Thyroid gland (tissue), 4 donors: ENCODE results near the gene KRT31.

Experiments used
- CTCF ChIP-seq, 6 experiments: fragments of 200-600 bp in 3 of 6; fragments of 450-650 bp in 3 of 6; sonication (generic) in 3 of 6; IDR thresholded peaks; one replicate each; pipeline ENCODE4 v1.5.1; 2016 to 2019; ENCODE audit warnings: antibody characterized with exemption in 6 of 6, mild to moderate bottlenecking in 2 of 6, inconsistent platforms in 1 of 6, moderate library complexity in 1 of 6
- POLR2A ChIP-seq, 2 donors: fragments of 450-650 bp; IDR thresholded peaks; one replicate each; pipeline ENCODE4 v1.6.1; 2017; ENCODE audit warnings: antibody characterized with exemption in 2 of 2, mild to moderate bottlenecking in 2 of 2, moderate library complexity in 1 of 2

- no peak for TF ChIP-seq CTCF (IDR thresholded peaks at IDR 0.05)
- no peak for TF ChIP-seq POLR2A (IDR thresholded peaks at IDR 0.05)
Measured at GRCh38 chr17:41418116-41418860, 20.9 kb upstream of the KRT31 start.
